ENCODE data around the gene ZNF823. TPM values are rescaled to one million over a fixed set of nuclear protein-coding genes. Genes with fewer than 3 reads are reported as not detected.

ZNF823 gene
- total and polyA plus RNA-seq, 2 donors, result 5.6 to 8.6 TPM

DNA sequence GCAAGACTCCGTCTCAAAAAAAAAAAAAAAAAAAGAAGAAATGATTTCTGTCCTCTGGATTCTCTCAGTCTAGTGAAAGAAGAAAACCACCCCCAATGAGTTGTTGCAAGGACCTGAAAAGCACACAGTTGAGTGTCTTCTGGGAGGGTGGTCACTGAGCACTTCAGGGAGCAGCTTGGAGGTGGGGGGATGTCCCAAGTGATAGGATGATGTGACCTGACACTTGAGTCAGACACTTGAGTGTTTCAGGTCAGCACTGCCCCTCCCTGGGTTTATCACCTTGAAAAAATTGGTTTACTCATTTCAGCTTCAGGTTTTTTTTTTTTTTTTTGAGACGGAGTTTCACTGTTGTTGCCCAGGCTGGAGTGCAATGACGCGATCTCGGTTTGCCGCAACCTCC is 63.2 kb downstream of the ZNF823 start:
- Histone ChIP-seq H3K4me3 (ENCODE audit: low read length in 2 of 2) (no peak overlapping the region), H3K27ac (ENCODE audit: low read depth in 1 of 2, low read length in 1 of 2) (no peak overlapping the region), H3K27me3 (ENCODE audit: control insufficient read depth in 2 of 2, insufficient read depth in 1 of 2, low read length in 1 of 2) (peaks cover 0 to 19% of the 10 kb centered on the region in 2 donors), H3K36me3 (ENCODE audit: control insufficient read depth in 2 of 2, insufficient read depth in 2 of 2, low read length in 1 of 2) (no peaks in the 10 kb centered on the region), H3K9me3 (ENCODE audit: control insufficient read depth in 2 of 2, insufficient read depth in 1 of 2, low read length in 1 of 2) (peaks cover 0 to 27% of the 10 kb centered on the region in 2 donors), H3K4me1 (ENCODE audit: control insufficient read depth in 2 of 2, insufficient read depth in 2 of 2, low read length in 2 of 2) (peaks cover 8 to 9% of the 10 kb centered on the region in 2 donors)
- WGBS, result 97% methylated on average over 6 of the region's 6 CpGs
- no peak for DNase-seq (ENCODE audit: low read depth in 6 of 9, low spot score in 9 of 9)

DNA sequence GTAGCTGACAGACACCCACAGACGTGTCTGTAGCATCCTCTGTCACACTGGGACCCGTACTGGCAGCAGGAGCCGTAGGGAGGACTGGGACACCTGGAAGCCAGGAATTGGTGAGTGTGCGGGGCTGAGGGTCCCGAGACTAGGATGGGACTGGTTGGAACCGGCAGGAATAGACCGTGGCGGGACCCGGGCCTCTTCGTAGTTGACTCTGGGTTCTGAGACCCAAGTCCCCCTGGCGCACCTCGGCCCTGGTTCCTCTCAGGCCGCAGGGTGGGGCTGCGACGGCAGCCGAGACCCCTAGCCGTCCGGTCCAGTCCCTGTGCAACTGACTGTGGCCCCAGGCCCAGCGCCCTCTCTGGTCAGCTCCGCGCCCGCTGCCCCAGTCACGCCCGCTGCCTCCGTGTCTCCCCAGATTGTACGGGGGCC is 64.7 kb downstream of the ZNF823 start:
- no peak for DNase-seq (ENCODE audit: low read depth in 6 of 9, low spot score in 9 of 9)
- Histone ChIP-seq H3K4me1 (ENCODE audit: control insufficient read depth in 2 of 2, insufficient read depth in 2 of 2, low read length in 2 of 2) (peaks cover 8 to 9% of the 10 kb centered on the region in 2 donors), H3K36me3 (ENCODE audit: control insufficient read depth in 2 of 2, insufficient read depth in 2 of 2, low read length in 1 of 2) (no peaks in the 10 kb centered on the region), H3K27me3 (ENCODE audit: control insufficient read depth in 2 of 2, insufficient read depth in 1 of 2, low read length in 1 of 2) (peaks cover 0 to 19% of the 10 kb centered on the region in 2 donors), H3K9me3 (ENCODE audit: control insufficient read depth in 2 of 2, insufficient read depth in 1 of 2, low read length in 1 of 2) (peaks cover 0 to 18% of the 10 kb centered on the region in 2 donors), H3K27ac (ENCODE audit: low read depth in 1 of 2, low read length in 1 of 2) (no peak overlapping the region), H3K4me3 (ENCODE audit: low read length in 2 of 2) (peak overlapping the region; percentile 14 to 26)
- 16% methylated on average over 26 of the region's 26 CpGs for WGBS

DNA sequence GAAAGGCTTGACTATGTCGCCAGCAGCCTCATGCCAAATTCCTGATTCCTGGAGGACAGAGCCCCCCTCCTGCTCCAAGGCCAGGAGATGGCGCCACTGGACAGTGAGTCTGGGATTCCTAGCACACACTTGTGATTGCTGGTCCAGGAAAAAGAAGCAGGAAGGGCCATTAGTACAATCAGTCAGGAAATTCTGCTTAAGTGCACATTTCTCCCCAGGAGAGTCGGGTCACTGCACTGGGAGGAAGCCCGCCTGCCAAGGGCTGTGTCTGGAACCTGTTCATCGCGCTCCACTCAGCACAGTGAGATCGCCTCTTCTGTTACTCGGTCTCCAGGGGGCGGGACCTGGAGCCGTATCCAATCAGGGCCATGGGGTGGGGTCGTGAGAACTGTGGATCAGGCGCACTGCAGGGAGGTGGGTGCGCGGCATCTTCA is 65.1 kb downstream of the ZNF823 start:
- Histone ChIP-seq H3K4me1 (ENCODE audit: control insufficient read depth in 2 of 2, insufficient read depth in 2 of 2, low read length in 2 of 2) (peaks cover 8 to 9% of the 10 kb centered on the region in 2 donors), H3K9me3 (ENCODE audit: control insufficient read depth in 2 of 2, insufficient read depth in 1 of 2, low read length in 1 of 2) (peaks cover 0 to 14% of the 10 kb centered on the region in 2 donors), H3K27ac (ENCODE audit: low read depth in 1 of 2, low read length in 1 of 2) (no peak overlapping the region), H3K4me3 (ENCODE audit: low read length in 2 of 2) (peak overlapping the region; percentile 14 to 26), H3K27me3 (ENCODE audit: control insufficient read depth in 2 of 2, insufficient read depth in 1 of 2, low read length in 1 of 2) (peaks cover 0 to 19% of the 10 kb centered on the region in 2 donors), H3K36me3 (ENCODE audit: control insufficient read depth in 2 of 2, insufficient read depth in 2 of 2, low read length in 1 of 2) (no peaks in the 10 kb centered on the region)
- 6% methylated on average over 14 of the region's 14 CpGs for WGBS
- peak in 5 of 9 donors; percentile 22 to 53 (median 28) for DNase-seq (ENCODE audit: low read depth in 6 of 9, low spot score in 9 of 9)

Other genes with a start within 250 kb of the ZNF823 start
- 6.9 TPM for gene ZNF653, start 233.1 kb downstream of the ZNF823 start, total RNA-seq
- gene ZNF653, start 233.1 kb downstream of the ZNF823 start, polyA plus RNA-seq, result 14.1 TPM
- 26.3 TPM for gene ECSIT, start 209.8 kb downstream of the ZNF823 start, total RNA-seq
- gene ECSIT, start 209.8 kb downstream of the ZNF823 start, polyA plus RNA-seq, result 31.0 TPM
- 0.47 TPM for gene CNN1, start 200.1 kb downstream of the ZNF823 start, total RNA-seq
- gene CNN1, start 200.1 kb downstream of the ZNF823 start, polyA plus RNA-seq, result 51.8 TPM
- gene ELOF1, start 179.7 kb downstream of the ZNF823 start, total RNA-seq, result 54.9 TPM
- 62.4 TPM for gene ELOF1, start 179.7 kb downstream of the ZNF823 start, polyA plus RNA-seq
- 34.4 TPM for gene ACP5, start 161.3 kb downstream of the ZNF823 start, total RNA-seq
- 48.2 TPM for gene ACP5, start 161.3 kb downstream of the ZNF823 start, polyA plus RNA-seq
- 18.4 TPM for gene ZNF627, start 141.5 kb downstream of the ZNF823 start, total RNA-seq
- 13.7 TPM for gene ZNF627, start 141.5 kb downstream of the ZNF823 start, polyA plus RNA-seq
- 7.7 TPM for gene ZNF441, start 28.1 kb upstream of the ZNF823 start, total RNA-seq
- gene ZNF441, start 28.1 kb upstream of the ZNF823 start, polyA plus RNA-seq, result 9.0 TPM
- gene ZNF491, start 59.6 kb upstream of the ZNF823 start, total RNA-seq, result 4.8 TPM
- 3.5 TPM for gene ZNF491, start 59.6 kb upstream of the ZNF823 start, polyA plus RNA-seq
- 8.9 TPM for gene ZNF440, start 75.3 kb upstream of the ZNF823 start, total RNA-seq
- 19.0 TPM for gene ZNF440, start 75.3 kb upstream of the ZNF823 start, polyA plus RNA-seq
- 15.2 TPM for gene ZNF439, start 109.8 kb upstream of the ZNF823 start, total RNA-seq
- 28.7 TPM for gene ZNF439, start 109.8 kb upstream of the ZNF823 start, polyA plus RNA-seq
- 5.1 TPM for gene ZNF69, start 148.8 kb upstream of the ZNF823 start, total RNA-seq
- 9.4 TPM for gene ZNF69, start 148.8 kb upstream of the ZNF823 start, polyA plus RNA-seq
- 13.6 TPM for gene ZNF700, start 186.2 kb upstream of the ZNF823 start, total RNA-seq
- 42.6 TPM for gene ZNF700, start 186.2 kb upstream of the ZNF823 start, polyA plus RNA-seq
- gene ZNF763, start 226.1 kb upstream of the ZNF823 start, total RNA-seq, result 4.4 TPM
- gene ZNF763, start 226.1 kb upstream of the ZNF823 start, polyA plus RNA-seq, result 9.9 TPM